ENCODE results near the gene TRAPPC2. TPM values are rescaled to one million over a fixed set of nuclear protein-coding genes. Genes with fewer than 3 reads are reported as not detected.

The TRAPPC2 gene
- total and polyA plus RNA-seq, 2 of the 13 experiments (the other 11 are each of a cell fraction or from before 2014, with no cell fraction given) = 4.4 to 8.1 TPM

DNA sequence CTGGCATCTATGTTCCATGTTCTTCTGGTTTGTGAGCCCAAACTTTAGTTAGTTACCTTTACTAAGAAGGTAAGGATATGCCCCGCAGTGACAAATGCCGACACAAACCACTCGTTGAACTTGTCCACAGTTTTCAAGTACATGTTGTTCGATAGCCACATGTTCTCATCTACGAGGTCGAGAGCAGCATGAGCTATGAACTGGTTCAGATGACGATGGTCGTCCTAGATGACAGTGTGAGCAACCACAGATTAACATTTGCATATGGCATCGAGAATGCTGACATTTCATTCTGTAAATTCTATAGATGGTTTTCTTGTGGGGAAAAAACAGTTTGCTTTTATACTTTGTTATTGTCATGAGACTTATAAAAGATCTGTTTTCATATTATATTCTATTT lies 18.0 kb downstream of the TRAPPC2 start:
- Histone ChIP-seq H4K20me1 (ENCODE audit: insufficient read depth, low read length) (no peaks in the 10 kb centered on the region), H3K4me3 (replicated peaks in 1 of 3; ENCODE audit: insufficient read depth in 1 of 3, low read depth in 2 of 3, low read length in 3 of 3) (no peak overlapping the region), H3K9me3 (ENCODE audit: low read length) (no peaks in the 10 kb centered on the region), H3K9ac (ENCODE audit: insufficient read depth, low read depth, low read length) (no peak overlapping the region), H3K27ac (ENCODE audit: extremely low read length, insufficient read depth, low read length) (no peak overlapping the region), H3K4me2 (ENCODE audit: low read depth, low read length) (no peak overlapping the region), H3K79me2 (ENCODE audit: insufficient read depth, low read length) (no peaks in the 10 kb centered on the region), H3K4me1 (ENCODE audit: insufficient read depth, low read length) (no peaks in the 10 kb centered on the region), H2AFZ (ENCODE audit: low read length) (no peak overlapping the region), H3K36me3 (replicated peaks in 1 of 2; ENCODE audit: control insufficient read depth in 1 of 2, insufficient read depth in 2 of 2, low read length in 2 of 2) (peaks cover 1 to 5% of the 10 kb centered on the region in 2 experiments; a peak in 1 of 5 replicates), H3K27me3 (ENCODE audit: control insufficient read depth in 1 of 2, insufficient read depth in 2 of 2, low read length in 2 of 2) (no peaks in the 10 kb centered on the region)
- no TSS peak for BruUV-seq (replicated peaks)
- 100% methylated on average over 1 of the region's 9 CpGs for WGBS (ENCODE audit: low lambda C conversion rate)
- intact Hi-C loops (cut with micrococcal nuclease; ENCODE audit: unreplicated experiment) (no loop called here), in situ Hi-C loops (cut with HindIII; ENCODE audit: extremely low pct_ligation_motif_present, low pct_unique_long_range_greater_than_20kb) (no loop called here)
- ChIA-PET CTCF (ENCODE audit: low intra/inter-chr PET ratio, low total read pairs) (no interaction called here), POLR2A (no interaction called here)
- DNase-seq (ENCODE audit: low spot score) = no peak
- TF ChIP-seq ELF4 (CRISPR knock-in tag; IDR thresholded peaks at IDR 0.05; ENCODE audit: borderline replicate concordance) (no peak), ZNF44 (CRISPR knock-in tag; IDR thresholded peaks at IDR 0.05) (no peak)
- ATAC-seq = no peak
- peak; percentile 52 for FAIRE-seq

DNA sequence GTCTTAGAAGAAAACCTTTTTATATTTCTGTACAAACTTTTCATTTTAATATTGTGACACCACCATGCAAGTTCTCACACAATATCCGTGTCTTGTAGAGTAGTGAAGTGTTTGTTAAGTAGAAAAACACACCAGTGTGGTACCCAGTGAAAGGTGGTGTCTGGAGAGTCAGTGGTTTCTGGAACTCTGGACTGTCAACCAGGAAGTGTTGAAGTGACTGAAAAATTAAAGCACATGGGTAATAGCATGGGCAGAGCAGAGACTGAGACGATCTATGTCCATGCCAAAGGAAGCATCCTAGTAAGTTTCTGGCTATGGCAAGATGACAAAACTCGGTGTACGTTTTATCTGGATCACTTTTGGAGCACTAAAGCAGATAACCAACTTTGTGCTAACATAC lies 23.3 kb downstream of the TRAPPC2 start:
- FAIRE-seq = no peak
- ATAC-seq = no peak
- Histone ChIP-seq H3K9ac (ENCODE audit: insufficient read depth, low read depth, low read length) (no peak overlapping the region), H2AFZ (ENCODE audit: low read length) (no peak overlapping the region), H3K36me3 (replicated peaks in 1 of 2; ENCODE audit: control insufficient read depth in 1 of 2, insufficient read depth in 2 of 2, low read length in 2 of 2) (peaks cover 0 to 2% of the 10 kb centered on the region in 2 experiments; a peak in 1 of 5 replicates), H3K27ac (ENCODE audit: extremely low read length, insufficient read depth, low read length) (no peak overlapping the region), H3K4me3 (replicated peaks in 1 of 3; ENCODE audit: insufficient read depth in 1 of 3, low read depth in 2 of 3, low read length in 3 of 3) (no peak overlapping the region), H4K20me1 (ENCODE audit: insufficient read depth, low read length) (no peaks in the 10 kb centered on the region), H3K4me2 (ENCODE audit: low read depth, low read length) (no peak overlapping the region), H3K4me1 (ENCODE audit: insufficient read depth, low read length) (no peaks in the 10 kb centered on the region), H3K9me3 (ENCODE audit: low read length) (no peaks in the 10 kb centered on the region), H3K79me2 (ENCODE audit: insufficient read depth, low read length) (no peaks in the 10 kb centered on the region), H3K27me3 (ENCODE audit: control insufficient read depth in 1 of 2, insufficient read depth in 2 of 2, low read length in 2 of 2) (no peaks in the 10 kb centered on the region)
- in situ Hi-C loops (cut with HindIII; ENCODE audit: extremely low pct_ligation_motif_present, low pct_unique_long_range_greater_than_20kb) (no loop called here), intact Hi-C loops (cut with micrococcal nuclease; ENCODE audit: unreplicated experiment) (no loop called here)
- CTCF ChIA-PET (ENCODE audit: low intra/inter-chr PET ratio, low total read pairs) = no interaction called here
- TF ChIP-seq ZFP62 (CRISPR knock-in tag; IDR thresholded peaks at IDR 0.05) (no peak), ZNF24 (IDR thresholded peaks at IDR 0.05) (no peak), SALL1 (CRISPR knock-in tag; IDR thresholded peaks at IDR 0.05) (no peak), ZNF619 (CRISPR knock-in tag; IDR thresholded peaks at IDR 0.05) (no peak), ZNF3 (CRISPR knock-in tag; IDR thresholded peaks at IDR 0.05) (no peak), DPF2 (CRISPR knock-in tag; IDR thresholded peaks at IDR 0.05; ENCODE audit: borderline replicate concordance, low read depth) (no peak)
- TF ChIP-seq, protein P1, sequence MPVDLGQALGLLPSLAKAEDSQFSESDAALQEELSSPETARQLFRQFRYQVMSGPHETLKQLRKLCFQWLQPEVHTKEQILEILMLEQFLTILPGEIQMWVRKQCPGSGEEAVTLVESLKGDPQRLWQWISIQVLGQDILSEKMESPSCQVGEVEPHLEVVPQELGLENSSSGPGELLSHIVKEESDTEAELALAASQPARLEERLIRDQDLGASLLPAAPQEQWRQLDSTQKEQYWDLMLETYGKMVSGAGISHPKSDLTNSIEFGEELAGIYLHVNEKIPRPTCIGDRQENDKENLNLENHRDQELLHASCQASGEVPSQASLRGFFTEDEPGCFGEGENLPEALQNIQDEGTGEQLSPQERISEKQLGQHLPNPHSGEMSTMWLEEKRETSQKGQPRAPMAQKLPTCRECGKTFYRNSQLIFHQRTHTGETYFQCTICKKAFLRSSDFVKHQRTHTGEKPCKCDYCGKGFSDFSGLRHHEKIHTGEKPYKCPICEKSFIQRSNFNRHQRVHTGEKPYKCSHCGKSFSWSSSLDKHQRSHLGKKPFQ (CRISPR knock-in tag; IDR thresholded peaks at IDR 0.05; ENCODE audit: insufficient replicate concordance) = no peak
- TF ChIP-seq, protein P2, sequence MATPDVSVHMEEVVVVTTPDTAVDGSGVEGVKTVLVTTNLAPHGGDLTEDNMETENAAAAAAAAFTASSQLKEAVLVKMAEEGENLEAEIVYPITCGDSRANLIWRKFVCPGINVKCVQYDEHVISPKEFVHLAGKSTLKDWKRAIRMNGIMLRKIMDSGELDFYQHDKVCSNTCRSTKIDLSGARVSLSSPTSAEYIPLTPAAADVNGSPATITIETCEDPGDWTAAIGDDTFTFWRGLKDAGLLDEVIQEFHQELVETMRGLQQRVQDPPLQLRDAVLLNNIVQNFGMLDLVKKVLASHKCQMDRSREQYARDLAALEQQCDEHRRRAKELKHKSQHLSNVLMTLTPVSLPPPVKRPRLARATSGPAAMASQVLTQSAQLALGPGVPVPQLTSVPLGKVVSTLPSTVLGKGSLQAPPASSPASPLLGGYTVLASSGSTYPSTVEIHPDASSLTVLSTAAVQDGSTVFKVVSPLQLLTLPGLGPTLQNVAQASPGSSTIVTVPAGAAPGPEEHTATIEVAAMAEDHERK (CRISPR knock-in tag; IDR thresholded peaks at IDR 0.05; ENCODE audit: low read depth) = no peak
- 100% methylated on average over 4 of the region's 4 CpGs for WGBS (ENCODE audit: low lambda C conversion rate)
- POLR2A ChIA-PET = no interaction called here
- BruUV-seq (replicated peaks) = no TSS peak
- no peak for DNase-seq (ENCODE audit: low spot score)
